H1 (cell line): ENCODE data around the gene TFAP2D. TPM values are rescaled to one million over a fixed set of nuclear protein-coding genes. Genes with fewer than 3 reads are reported as not detected.

Experiments used
- CHD7 ChIP-seq: fragments of 300-600 bp; sonication (generic); IDR thresholded peaks from 2 replicates; pipeline ENCODE4 v1.7.1; 2012; ENCODE audit warnings: low read length, moderate library complexity, mild to moderate bottlenecking, inconsistent platforms; ENCODE audit not compliant: insufficient replicate concordance
- HDAC2 ChIP-seq, 2 experiments: fragments of 300-600 bp in 1 of 2; sonication (generic) in 1 of 2; IDR thresholded peaks; 2 replicates each; pipeline ENCODE4 v1.6.1; 2011 to 2012; ENCODE audit warnings: low read depth in 2 of 2, low read length in 2 of 2, mild to moderate bottlenecking in 2 of 2, moderate library complexity in 2 of 2, borderline replicate concordance in 1 of 2, inconsistent platforms in 1 of 2
- SRF ChIP-seq: IDR thresholded peaks from 2 replicates; pipeline ENCODE4 v1.6.1; 2011; ENCODE audit warnings: mild to moderate bottlenecking, low read depth, low read length, moderate library complexity
- USF2 ChIP-seq: IDR thresholded peaks from 2 replicates; pipeline ENCODE4 v1.6.1; 2011; ENCODE audit warnings: low read length, improper control_type of control experiment
- ZNF274 ChIP-seq: IDR thresholded peaks from 2 replicates; pipeline ENCODE4 v1.7.0; 2012; ENCODE audit warnings: low read length, borderline replicate concordance; ENCODE audit errors: extremely low read depth
- polyA plus RNA-seq, 7 experiments: library from polyadenylated mRNA; depleted of rRNA in 3 of 7; stranded (reverse) in 5 of 7; unstranded in 2 of 7; fragments of >200 nt in 5 of 7; fragments of 200-250 nt in 2 of 7; gene quantifications; 1 replicate in 5 of 7; 2 replicates in 1 of 7; 4 replicates in 1 of 7; pipeline versions ENCODE4 v1.2.1 to v1.2.3, GENCODE V29; 2011 to 2013; ENCODE audit warnings: missing spikeins in 2 of 7, mixed read lengths in 2 of 7
- total RNA-seq: library from RNA; stranded (reverse); fragmentation: NEBNext Ultra II Directional; extraction: Animal tissue kit (Norgen Biotek cat#: 25700); gene quantifications from 2 replicates; pipeline ENCODE4 v1.2.1, GENCODE V29; 2021
- TF ChIP-seq, protein P1 (sequence below): IDR thresholded peaks from 2 replicates; pipeline ENCODE4 v1.6.1; 2012; ENCODE audit warnings: low read length, inconsistent platforms

The TFAP2D gene
- total and polyA plus RNA-seq, 2 of the 8 experiments (the other 6 are each of a cell fraction or from before 2014, with no cell fraction given): not detected

GRCh38 chr6:50714487-50715379 is 1.4 kb downstream of the TFAP2D start (continued):
- no peak for TF ChIP-seq CHD7
- TF ChIP-seq ZNF274: no peak
- no peak for TF ChIP-seq HDAC2 (IDR thresholded peaks at IDR 0.05; ENCODE audit: borderline replicate concordance in 1 of 2, low read depth in 2 of 2, low read length in 2 of 2)
- TF ChIP-seq, protein P1, sequence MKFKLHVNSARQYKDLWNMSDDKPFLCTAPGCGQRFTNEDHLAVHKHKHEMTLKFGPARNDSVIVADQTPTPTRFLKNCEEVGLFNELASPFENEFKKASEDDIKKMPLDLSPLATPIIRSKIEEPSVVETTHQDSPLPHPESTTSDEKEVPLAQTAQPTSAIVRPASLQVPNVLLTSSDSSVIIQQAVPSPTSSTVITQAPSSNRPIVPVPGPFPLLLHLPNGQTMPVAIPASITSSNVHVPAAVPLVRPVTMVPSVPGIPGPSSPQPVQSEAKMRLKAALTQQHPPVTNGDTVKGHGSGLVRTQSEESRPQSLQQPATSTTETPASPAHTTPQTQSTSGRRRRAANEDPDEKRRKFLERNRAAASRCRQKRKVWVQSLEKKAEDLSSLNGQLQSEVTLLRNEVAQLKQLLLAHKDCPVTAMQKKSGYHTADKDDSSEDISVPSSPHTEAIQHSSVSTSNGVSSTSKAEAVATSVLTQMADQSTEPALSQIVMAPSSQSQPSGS: no peak
- no peak for TF ChIP-seq USF2
- TF ChIP-seq SRF: no peak
